Transverse colon (tissue), 4 donors: ENCODE data around the gene IFNL2. TPM values are rescaled to one million over a fixed set of nuclear protein-coding genes. Genes with fewer than 3 reads are reported as not detected.

Experiments
- DNase-seq: peaks from one replicate; pipeline ENCODE4 v3.0.0-alpha.2; 2019
- H3K27ac ChIP-seq, 4 donors: fragments of 200-600 bp; sonication (generic); 2 replicates each; pipeline ENCODE4 v1.5.1; 2016 to 2018; ENCODE audit warnings: inconsistent platforms in 4 of 4
- H3K27me3 ChIP-seq: fragments of 200-600 bp; sonication (generic); 2 replicates; pipeline ENCODE4 v1.5.1; 2017; ENCODE audit warnings: inconsistent platforms
- H3K36me3 ChIP-seq, 4 donors: fragments of 200-600 bp; sonication (generic); 2 replicates each; pipeline ENCODE4 v1.5.1; 2017 to 2019; ENCODE audit warnings: inconsistent platforms in 4 of 4
- H3K4me1 ChIP-seq, 4 donors: fragments of 200-600 bp; sonication (generic); 2 replicates each; pipeline ENCODE4 v1.5.1; 2017 to 2020; ENCODE audit warnings: inconsistent platforms in 4 of 4
- H3K4me3 ChIP-seq, 4 donors: fragments of 200-600 bp; sonication (generic); 1 replicate in 1 of 4; 2 replicates in 3 of 4; pipeline versions ENCODE4 v1.5.1 to v1.6.1; 2017 to 2019; ENCODE audit warnings: inconsistent platforms in 4 of 4
- H3K9me3 ChIP-seq, 2 donors: fragments of 200-600 bp; sonication (generic); 2 replicates each; pipeline ENCODE4 v1.5.1; 2017 to 2019; ENCODE audit warnings: inconsistent platforms in 2 of 2
- EP300 ChIP-seq: sonication (generic); formaldehyde crosslinking; IDR thresholded peaks from one replicate; pipeline ENCODE4 v1.6.1; 2017; ENCODE audit warnings: antibody characterized with exemption, low read depth
- POLR2A ChIP-seq: fragments of 450-650 bp; IDR thresholded peaks from one replicate; pipeline ENCODE4 v1.6.1; 2016; ENCODE audit warnings: antibody characterized with exemption, mild to moderate bottlenecking, moderate library complexity
- POLR2AphosphoS5 ChIP-seq, 3 donors: sonication (generic); formaldehyde crosslinking; IDR thresholded peaks; one replicate each; pipeline ENCODE4 v1.6.1; 2016; ENCODE audit warnings: antibody characterized with exemption in 3 of 3
- WGBS, 2 donors: methylation state at CpG; one replicate each; pipeline ENCODE4 v1.1.5; 2018; ENCODE audit warnings: low coverage in 1 of 2; 5-methylcytosine and 5-hydroxymethylcytosine counted together
- in situ Hi-C, 4 donors: fragments of 200-750 bp; cut with MboI; loops; one replicate each; pipeline versions ENCODE4 v1.15.0 to v1.15.1; 2017; ENCODE audit warnings: low sequenced_read_pairs in 3 of 4, low pct_ligation_motif_present in 1 of 4, low pct_unique_long_range_greater_than_20kb in 1 of 4
- intact Hi-C: fragments of 100-400 bp; cut with DNase I; formaldehyde crosslinking; loops from one replicate; pipeline ENCODE4 v1.15.1; 2023; ENCODE audit warnings: low total_unique reads
- total RNA-seq, 4 donors: library from RNA; depleted of rRNA; stranded (reverse); fragments of >200 nt; gene quantifications; one replicate each; pipeline ENCODE4 v1.1.0, GENCODE V29; 2016
- TF ChIP-seq, protein P1 (sequence below), 5 experiments: fragments of 200-600 bp in 3 of 5; fragments of 450-650 bp in 2 of 5; sonication (generic) in 3 of 5; IDR thresholded peaks; 1 replicate in 2 of 5; 2 replicates in 3 of 5; pipeline ENCODE4 v1.5.1; 2016 to 2017; ENCODE audit warnings: antibody characterized with exemption in 5 of 5, inconsistent platforms in 3 of 5, mild to moderate bottlenecking in 2 of 5, moderate library complexity in 1 of 5

Gene IFNL2
- total RNA-seq, 4 donors from 2014 or later, result not detected

DNA sequence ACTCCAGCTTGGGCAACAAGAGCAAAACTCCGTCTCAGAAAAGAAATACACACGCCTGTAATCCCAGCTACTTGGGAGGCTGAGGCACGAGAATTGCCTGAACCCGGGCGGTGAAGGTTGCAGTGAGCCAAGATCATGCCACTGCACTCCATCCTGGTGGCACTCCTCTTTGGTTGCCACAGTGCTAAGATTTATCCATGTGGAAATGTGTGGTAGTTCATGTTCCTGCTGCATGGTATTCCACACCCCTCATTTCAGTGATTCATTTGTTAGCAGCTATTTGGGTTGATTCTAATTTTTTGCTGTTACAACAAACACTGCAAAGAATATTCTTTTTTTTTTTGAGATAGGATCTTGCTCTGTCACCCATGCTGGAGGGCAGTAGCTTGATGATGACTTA lies 35.5 kb upstream of the IFNL2 start:
- 89 to 93% methylated on average over 2 to 5 of the region's 5 CpGs for WGBS, 2 donors
- intact Hi-C loops, result no loop called here

DNA sequence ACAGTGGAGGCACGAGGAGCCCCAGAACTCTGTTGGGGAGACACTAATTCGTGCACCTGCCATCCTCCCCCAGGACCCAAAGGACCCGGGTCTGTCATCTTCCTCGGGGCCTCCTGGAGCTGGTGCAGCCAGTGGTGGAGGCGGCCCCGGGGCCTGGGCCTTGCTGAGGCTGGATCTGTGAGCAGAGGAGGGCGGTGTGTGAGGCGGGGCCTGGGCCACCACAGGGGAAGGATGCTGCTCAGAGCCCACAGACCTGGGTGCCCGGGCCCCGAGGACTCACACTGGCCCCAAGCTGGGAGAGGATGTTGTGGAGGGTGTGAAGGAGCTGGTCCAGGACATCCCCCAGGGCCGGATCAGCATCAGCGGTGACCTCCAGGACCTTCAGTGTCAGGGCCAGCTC lies 31.7 kb upstream of the IFNL2 start:
- no peak overlapping the region for H3K27ac ChIP-seq
- no peaks in the 10 kb centered on the region for H3K36me3 ChIP-seq
- H3K4me1 ChIP-seq, result peaks cover 0 to 5% (median 2%) of the 10 kb centered on the region in 4 donors
- intact Hi-C loops, result no loop called here
- no peak overlapping the region for H3K4me3 ChIP-seq
- peak; percentile 31 for DNase-seq
- in situ Hi-C loops, result no loop called here
- H3K9me3 ChIP-seq, result no peaks in the 10 kb centered on the region
- TF ChIP-seq POLR2AphosphoS5 (IDR thresholded peaks at IDR 0.05) (no peak), EP300 (no peak), POLR2A (no peak)
- TF ChIP-seq, protein P1, sequence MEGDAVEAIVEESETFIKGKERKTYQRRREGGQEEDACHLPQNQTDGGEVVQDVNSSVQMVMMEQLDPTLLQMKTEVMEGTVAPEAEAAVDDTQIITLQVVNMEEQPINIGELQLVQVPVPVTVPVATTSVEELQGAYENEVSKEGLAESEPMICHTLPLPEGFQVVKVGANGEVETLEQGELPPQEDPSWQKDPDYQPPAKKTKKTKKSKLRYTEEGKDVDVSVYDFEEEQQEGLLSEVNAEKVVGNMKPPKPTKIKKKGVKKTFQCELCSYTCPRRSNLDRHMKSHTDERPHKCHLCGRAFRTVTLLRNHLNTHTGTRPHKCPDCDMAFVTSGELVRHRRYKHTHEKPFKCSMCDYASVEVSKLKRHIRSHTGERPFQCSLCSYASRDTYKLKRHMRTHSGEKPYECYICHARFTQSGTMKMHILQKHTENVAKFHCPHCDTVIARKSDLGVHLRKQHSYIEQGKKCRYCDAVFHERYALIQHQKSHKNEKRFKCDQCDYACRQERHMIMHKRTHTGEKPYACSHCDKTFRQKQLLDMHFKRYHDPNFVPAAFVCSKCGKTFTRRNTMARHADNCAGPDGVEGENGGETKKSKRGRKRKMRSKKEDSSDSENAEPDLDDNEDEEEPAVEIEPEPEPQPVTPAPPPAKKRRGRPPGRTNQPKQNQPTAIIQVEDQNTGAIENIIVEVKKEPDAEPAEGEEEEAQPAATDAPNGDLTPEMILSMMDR (IDR thresholded peaks at IDR 0.05), result no peak
- H3K27me3 ChIP-seq, result peaks cover 12% of the 10 kb centered on the region
- 59% methylated on average over 12 of the region's 12 CpGs; no CpG with 5 or more reads in 1 of the 2 donors for WGBS, 2 donors

More for the DNA sequence above, 35.5 kb upstream of the IFNL2 start:
- no peaks in the 10 kb centered on the region for H3K36me3 ChIP-seq
- no peak for TF ChIP-seq POLR2A
- TF ChIP-seq, protein P1 (IDR thresholded peaks at IDR 0.05), result no peak
- no peak for TF ChIP-seq EP300
- TF ChIP-seq POLR2AphosphoS5 (IDR thresholded peaks at IDR 0.05), result no peak
- H3K27me3 ChIP-seq, result peaks cover 9% of the 10 kb centered on the region
- no peak overlapping the region for H3K27ac ChIP-seq
- in situ Hi-C loops, result no loop called here
- H3K4me3 ChIP-seq, result no peak overlapping the region
- peaks cover 0 to 3% (median under 1%) of the 10 kb centered on the region in 4 donors for H3K4me1 ChIP-seq
- no peak for DNase-seq
- no peaks in the 10 kb centered on the region for H3K9me3 ChIP-seq

DNA sequence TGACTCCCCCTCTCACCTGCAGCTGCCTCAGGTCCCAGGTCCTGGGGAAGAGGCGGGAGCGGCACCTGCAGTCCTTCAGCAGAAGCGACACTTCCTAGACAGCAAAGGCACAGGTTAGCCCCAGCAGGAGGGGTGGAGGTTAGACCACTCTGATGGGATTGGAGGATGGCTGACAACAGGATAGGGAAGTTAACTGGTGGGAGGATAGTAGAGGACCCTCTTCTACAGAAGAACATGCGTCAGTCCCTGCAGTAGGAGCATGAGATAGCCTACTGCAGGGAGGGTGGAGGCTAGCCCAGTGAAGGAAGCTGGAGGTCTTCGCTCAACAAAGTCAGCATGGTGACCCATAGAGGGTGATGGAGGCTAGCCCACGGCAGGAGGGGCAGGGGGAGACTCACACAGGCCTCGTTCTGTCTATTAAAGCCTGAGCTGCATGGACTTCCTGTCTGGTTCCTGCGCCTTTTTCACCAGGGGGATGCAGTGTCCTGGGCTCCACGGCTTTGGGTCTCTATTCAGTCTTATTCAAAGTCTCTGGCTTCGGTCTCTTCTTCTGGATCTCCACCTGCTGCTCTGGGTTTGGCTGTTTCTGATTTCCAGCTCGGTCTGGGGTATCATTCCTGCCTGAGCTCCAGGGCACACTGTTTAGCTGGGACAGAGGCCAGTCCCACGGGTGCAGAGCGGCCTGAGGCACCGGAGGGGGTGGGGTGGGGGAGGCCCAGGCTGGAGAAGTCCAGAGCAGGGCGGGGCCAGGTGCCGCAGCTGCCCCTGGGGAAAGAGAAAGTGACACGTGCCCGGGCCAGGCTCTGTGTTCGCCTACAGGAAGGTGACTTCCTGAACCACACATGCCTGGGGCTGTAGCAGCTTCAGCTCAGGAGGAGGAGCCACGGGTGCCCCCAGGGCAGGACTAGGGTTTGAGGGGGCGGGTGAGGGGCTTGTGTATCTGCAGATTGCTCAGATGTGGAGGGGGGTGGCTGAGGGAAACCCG lies 30.7 kb upstream of the IFNL2 start:
- WGBS, 2 donors, result 46 to 47% methylated on average over 3 to 22 of the region's 22 CpGs
- no peak overlapping the region for H3K27ac ChIP-seq
- DNase-seq, result peak; percentile 74
- peaks cover 13% of the 10 kb centered on the region for H3K27me3 ChIP-seq
- H3K9me3 ChIP-seq, result no peaks in the 10 kb centered on the region
- in situ Hi-C loops (no loop called here), intact Hi-C loops (no loop called here)
- no peaks in the 10 kb centered on the region for H3K36me3 ChIP-seq
- peaks cover 0 to 5% (median 2%) of the 10 kb centered on the region in 4 donors for H3K4me1 ChIP-seq
- TF ChIP-seq POLR2A, result no peak
- TF ChIP-seq, protein P1 (IDR thresholded peaks at IDR 0.05), result no peak
- no peak for TF ChIP-seq EP300
- no peak for TF ChIP-seq POLR2AphosphoS5 (IDR thresholded peaks at IDR 0.05)
- H3K4me3 ChIP-seq, result peak overlapping the region in 1 of 4 donors; percentile 1

DNA sequence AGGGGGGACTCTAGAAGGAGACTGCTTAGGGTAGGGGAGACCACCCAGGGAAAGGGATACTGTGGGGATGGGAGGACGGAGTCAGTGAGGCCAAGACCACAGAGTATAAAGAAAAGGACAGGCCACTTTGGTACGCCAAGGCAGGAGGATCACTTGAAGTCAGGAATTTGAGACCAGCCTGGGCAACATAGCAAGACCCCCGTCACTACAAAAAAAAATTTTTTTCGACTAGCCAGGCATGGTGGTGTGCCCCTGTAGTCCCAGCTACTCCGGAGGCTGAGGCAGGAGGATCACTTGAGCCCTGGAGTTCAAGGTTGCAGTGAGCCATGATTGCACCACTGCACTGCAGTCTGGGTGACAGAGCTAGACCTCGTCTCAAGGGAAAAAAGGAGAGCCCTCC lies 30.0 kb upstream of the IFNL2 start:
- Histone ChIP-seq H3K9me3 (no peaks in the 10 kb centered on the region), H3K4me1 (peaks cover 0 to 5% (median 2%) of the 10 kb centered on the region in 4 donors), H3K36me3 (no peaks in the 10 kb centered on the region), H3K27me3 (peaks cover 13% of the 10 kb centered on the region), H3K4me3 (no peak overlapping the region), H3K27ac (no peak overlapping the region)
- 43 to 75% methylated on average over 1 to 6 of the region's 6 CpGs for WGBS, 2 donors
- intact Hi-C loops, result no loop called here
- TF ChIP-seq POLR2A (no peak), EP300 (no peak), POLR2AphosphoS5 (IDR thresholded peaks at IDR 0.05) (no peak)
- TF ChIP-seq, protein P1 (IDR thresholded peaks at IDR 0.05), result no peak
- in situ Hi-C loops, result no loop called here
- DNase-seq, result no peak
